GM18951 (cell line): Measurements from ENCODE around the gene FAM219A.
"Not testable (repeated sequence)": the region's sequence is repeated elsewhere in the genome, so short reads cannot be mapped to it uniquely, and the experiment has no call there.

Experiments
- POLR2A ChIP-seq: IDR thresholded peaks from 4 replicates; pipeline ENCODE4 v1.6.1; 2011; ENCODE audit warnings: mild to moderate bottlenecking; ENCODE audit not compliant: insufficient read length, insufficient read depth; ENCODE audit errors: extremely low read depth
- in situ Hi-C: fragments of 300-500 bp; cut with MboI; formaldehyde crosslinking; loops from one replicate; pipeline ENCODE4 v1.12.0; 2022; ENCODE audit warnings: low sequenced_read_pairs, mixed read lengths, inconsistent platforms; ENCODE audit not compliant: unreplicated experiment

The FAM219A gene

GRCh38 chr9:34498553-34498952 lies 40.2 kb upstream of the FAM219A start:
- in situ Hi-C loops = no loop called here
- no peak for TF ChIP-seq POLR2A

DNA sequence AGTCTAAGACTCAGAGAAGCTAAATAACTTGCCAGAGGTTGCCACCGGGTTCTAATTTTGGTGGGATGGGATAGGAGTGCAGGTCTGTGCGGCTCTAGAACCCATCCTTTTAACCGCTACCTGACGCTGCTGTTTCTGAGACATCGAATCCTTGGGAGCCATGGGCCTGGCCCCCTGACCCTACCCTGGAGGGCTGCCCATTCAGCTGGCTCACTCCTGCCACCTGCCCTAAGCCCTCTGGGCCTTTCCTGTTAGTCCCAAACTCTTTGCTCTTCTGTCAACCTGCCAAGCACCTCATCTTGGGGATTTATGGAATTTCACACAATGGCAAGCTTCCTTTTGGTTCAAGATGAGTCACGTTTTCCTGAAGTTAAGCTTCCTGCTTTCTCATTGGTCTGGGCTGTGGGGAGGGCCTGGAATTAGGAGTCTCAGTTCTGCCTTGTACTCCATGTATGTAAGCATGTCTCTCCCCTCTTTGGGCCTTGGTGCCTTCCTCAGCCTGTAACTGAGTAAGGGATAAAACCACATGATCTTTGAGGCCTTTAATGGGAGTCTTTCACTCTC lies 37.9 kb upstream of the FAM219A start:
- no peak for TF ChIP-seq POLR2A
- in situ Hi-C loops = no loop called here

GRCh38 chr9:34493972-34494535 lies 35.7 kb upstream of the FAM219A start:
- no peak for TF ChIP-seq POLR2A
- in situ Hi-C loops = no loop called here

- no peak for TF ChIP-seq POLR2A
- in situ Hi-C loops = no loop called here
Measured at GRCh38 chr9:34492051-34492450, 33.7 kb upstream of the FAM219A start.

DNA sequence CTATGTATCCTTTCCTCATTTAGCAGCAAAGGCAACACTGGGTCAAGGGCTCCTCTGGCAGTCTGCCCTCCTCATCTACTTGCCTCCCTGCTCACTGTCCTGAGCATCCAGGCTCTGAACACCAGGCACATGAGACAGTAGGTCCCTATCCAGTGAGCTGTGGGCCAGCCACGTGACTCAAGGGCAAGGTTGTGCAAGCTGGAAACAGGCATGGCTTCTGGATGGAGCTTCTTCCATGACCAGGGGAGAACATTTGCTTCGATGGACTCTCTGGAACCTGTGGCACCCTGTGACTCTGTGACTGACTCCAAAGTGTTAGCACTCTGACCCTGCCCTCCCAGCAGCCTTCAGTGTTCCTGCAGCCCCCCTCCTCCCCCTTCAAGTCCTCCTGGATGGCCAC lies 33.2 kb upstream of the FAM219A start:
- no peak for TF ChIP-seq POLR2A
- in situ Hi-C loops = no loop called here

DNA sequence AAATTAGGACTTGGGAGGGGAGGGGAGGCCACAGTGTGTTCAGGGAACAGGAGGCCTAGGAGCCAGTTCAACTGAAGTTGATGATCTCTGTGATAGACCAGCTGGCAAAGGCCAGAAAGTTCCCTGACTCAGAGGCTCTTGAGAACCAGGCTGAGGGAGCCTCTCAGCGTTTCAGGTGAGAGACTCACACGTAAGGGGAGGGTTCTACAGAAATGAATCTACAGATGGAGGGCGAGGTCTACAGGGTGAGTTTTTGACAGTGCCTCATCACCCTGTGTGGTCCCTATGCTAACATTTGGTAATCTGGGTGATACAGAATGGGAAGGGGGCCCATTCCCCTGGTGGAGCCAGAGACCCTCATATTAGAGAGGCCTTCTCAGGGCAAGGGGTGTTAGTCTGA lies 32.4 kb upstream of the FAM219A start:
- TF ChIP-seq POLR2A = no peak
- in situ Hi-C loops = no loop called here

GRCh38 chr9:34490360-34490759 lies 32.0 kb upstream of the FAM219A start:
- in situ Hi-C loops = no loop called here

DNA sequence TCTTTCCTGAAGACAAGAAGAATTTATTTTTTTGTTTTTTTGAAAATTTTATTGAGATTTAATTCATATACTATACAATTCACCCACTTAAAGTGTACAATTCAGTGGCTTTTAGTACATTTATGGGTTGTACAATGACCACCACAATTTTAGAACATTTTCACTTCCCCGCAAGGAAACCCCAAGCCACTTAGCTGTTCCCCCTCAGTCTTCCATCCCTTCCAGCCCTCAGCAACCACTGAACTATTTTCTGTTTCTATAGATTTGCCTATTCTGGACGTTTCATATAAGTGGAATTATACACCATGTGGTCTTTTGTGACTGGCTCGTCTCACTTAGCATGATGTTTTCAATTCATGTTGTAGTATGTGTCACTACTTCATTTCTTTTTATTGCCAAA lies 28.2 kb upstream of the FAM219A start:
- in situ Hi-C loops = no loop called here
- no peak for TF ChIP-seq POLR2A

More at GRCh38 chr9:34490360-34490759, 32.0 kb upstream of the FAM219A start:
- TF ChIP-seq POLR2A = no peak

DNA sequence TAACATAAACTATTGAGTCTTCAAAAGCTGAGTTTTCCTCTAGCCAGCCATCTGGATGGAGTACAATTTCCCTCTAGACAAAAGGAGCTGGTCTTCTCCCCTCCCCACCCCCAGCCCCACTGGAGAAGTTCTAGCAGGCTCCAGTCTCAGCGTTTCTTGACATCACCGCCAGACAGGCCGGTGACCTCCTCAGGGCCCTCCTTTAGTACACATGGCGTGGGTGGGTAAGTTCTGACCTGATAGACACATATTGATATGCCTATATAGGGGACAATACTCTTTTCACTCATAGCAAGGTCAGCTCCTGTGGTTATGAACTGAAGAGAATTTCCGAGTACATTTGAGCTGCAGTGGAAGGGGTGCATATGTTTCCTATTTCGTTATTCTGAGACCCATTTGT lies 27.5 kb upstream of the FAM219A start:
- no peak for TF ChIP-seq POLR2A
- in situ Hi-C loops = no loop called here

DNA sequence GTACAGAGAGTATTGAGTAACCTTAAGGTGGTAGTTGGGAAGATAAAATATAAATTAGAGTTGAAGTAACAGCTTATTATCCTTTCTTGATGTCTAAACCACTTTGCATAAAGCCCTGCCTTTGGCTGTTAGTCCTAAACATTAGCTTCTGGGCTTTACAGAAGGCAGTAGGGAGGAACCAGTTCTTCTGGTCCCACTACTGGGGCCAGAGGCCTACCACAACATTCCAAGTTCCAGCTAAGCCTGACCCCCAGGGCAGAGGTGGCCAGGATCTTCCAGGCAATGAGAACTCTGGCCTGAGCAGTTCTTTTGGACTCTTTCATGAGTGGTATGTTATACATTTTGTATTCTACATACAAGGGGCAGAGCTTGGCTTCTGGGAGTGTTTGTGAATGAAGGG lies 26.3 kb upstream of the FAM219A start:
- TF ChIP-seq POLR2A = no peak
- in situ Hi-C loops = no loop called here

DNA sequence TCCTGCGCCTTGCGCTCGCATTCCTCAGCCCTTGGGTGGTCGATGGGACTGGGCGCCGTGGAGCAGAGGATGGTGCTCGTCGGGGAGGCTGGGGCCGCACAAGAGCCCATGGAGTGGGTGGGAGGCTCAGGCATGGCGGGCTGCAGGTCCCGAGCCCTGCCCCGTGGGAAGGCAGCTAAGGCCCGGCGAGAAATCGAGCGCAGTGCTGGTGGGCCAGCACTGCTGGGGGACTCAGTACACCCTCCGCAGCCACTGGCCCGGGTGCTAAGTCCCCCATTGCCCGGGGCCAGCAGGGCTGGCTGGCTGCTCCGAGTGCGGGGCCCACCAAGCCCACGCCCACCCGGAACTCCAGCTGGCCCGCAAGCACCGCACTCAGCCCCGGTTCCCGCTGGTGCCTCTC lies 24.4 kb upstream of the FAM219A start:
- in situ Hi-C loops = not testable (repeated sequence)

DNA sequence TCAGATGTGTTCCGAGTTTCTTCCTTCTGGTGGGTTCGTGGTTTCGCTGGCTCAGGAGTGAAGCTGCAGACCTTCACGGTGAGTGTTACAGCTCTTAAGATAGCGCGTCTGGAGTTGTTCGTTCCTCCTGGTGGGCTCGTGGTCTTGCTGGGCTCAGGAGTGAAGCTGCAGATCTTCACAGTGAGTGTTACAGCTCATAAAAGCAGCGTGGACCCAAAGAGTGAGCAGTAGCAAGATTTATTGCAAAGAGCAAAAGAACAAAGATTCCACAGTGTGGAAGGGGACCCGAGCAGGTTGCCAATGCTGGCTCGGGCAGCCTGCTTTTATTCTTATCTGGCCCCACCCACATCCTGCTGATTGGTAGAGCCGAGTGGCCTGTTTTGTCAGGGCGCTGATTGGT lies 23.2 kb upstream of the FAM219A start:
- in situ Hi-C loops = not testable (repeated sequence)

DNA sequence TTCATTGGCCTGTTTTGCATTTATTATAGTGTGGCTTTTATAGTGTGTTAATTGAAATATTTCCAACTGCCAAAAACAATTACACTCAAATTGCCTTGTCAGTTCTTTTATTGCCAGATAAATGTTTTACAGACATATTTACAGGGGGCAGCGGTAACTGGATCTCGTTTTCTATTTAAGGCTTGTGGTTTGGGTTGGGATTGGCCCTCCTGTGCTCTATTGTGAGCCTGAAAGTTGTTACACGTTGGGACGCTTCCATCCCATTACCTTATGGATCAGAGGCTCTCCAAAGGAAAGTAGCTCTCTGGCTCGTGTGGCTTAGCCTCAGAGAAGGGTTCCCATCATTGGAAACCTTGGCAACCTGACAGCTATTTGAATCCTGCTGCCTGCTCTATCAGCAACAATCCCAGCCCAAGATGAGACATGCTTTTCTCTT lies 21.1 kb upstream of the FAM219A start:
- in situ Hi-C loops = no loop called here
- no peak for TF ChIP-seq POLR2A

GRCh38 chr9:34477541-34477940 lies 19.2 kb upstream of the FAM219A start:
- in situ Hi-C loops = no loop called here
- TF ChIP-seq POLR2A = no peak

GRCh38 chr9:34475097-34475496 lies 16.7 kb upstream of the FAM219A start:
- no peak for TF ChIP-seq POLR2A
- in situ Hi-C loops = no loop called here

GRCh38 chr9:34465468-34465867 lies 7.1 kb upstream of the FAM219A start:
- TF ChIP-seq POLR2A = no peak
- in situ Hi-C loops = no loop called here
